HG02798 (cell line): Measurements from ENCODE around the gene IGFL4.

Source experiments
- ATAC-seq: cut with Tn5 transposase; IDR thresholded peaks from one replicate; pipeline ENCODE4 v1.9.1; 2021; ENCODE audit warnings: mild to moderate bottlenecking; ENCODE audit not compliant: unreplicated experiment, poor library complexity

IGFL4 gene

GRCh38 chr19:45998834-45999233 lies 42.0 kb downstream of the IGFL4 start:
- ATAC-seq: no peak

- ATAC-seq: no peak
Observed at GRCh38 chr19:45996933-45997332, 43.9 kb downstream of the IGFL4 start.

- ATAC-seq: no peak
Observed at GRCh38 chr19:45995715-45996385, 45.0 kb downstream of the IGFL4 start.

GRCh38 chr19:45994998-45995714 lies 45.6 kb downstream of the IGFL4 start, which contains the start of gene CCDC61:
Gene CCDC61 (plus strand): TSS chr19:45995467. CDS start chr19:46003019, 7,552 bp downstream.
- ATAC-seq: peak; percentile 94

- ATAC-seq: no peak
Observed at GRCh38 chr19:45994456-45994997, 46.3 kb downstream of the IGFL4 start.

- ATAC-seq: no peak
Observed at GRCh38 chr19:45990113-45990728, 50.6 kb downstream of the IGFL4 start.
